ENCODE data around the gene SREBF2.

Gene SREBF2

GRCh38 chr22:41902016-41902415 is 69.1 kb downstream of the SREBF2 start:
- H3K4me3 ChIP-seq (replicated peaks; ENCODE audit: insufficient read depth, low read length), result no peak overlapping the region
- H3K27me3 ChIP-seq (ENCODE audit: insufficient read depth, poor library complexity, severe bottlenecking), result no peaks in the 10 kb centered on the region
- DNase-seq (ENCODE audit: low read depth in 1 of 2, low spot score in 1 of 2), result no peak
- no peak overlapping the region for H3K27ac ChIP-seq (replicated peaks)
- TF ChIP-seq SPI1 (IDR thresholded peaks at IDR 0.05; ENCODE audit: borderline replicate concordance, low read depth) (no peak), POLR2AphosphoS5 (IDR thresholded peaks at IDR 0.05; ENCODE audit: low read depth) (peak; percentile 54; the same call in 1 of the 2 replicates)

- H3K27me3 ChIP-seq (ENCODE audit: insufficient read depth, poor library complexity, severe bottlenecking), result no peaks in the 10 kb centered on the region
- no peak overlapping the region for H3K27ac ChIP-seq (replicated peaks)
- DNase-seq (ENCODE audit: low read depth in 1 of 2, low spot score in 1 of 2), result no peak
- no peak overlapping the region for H3K4me3 ChIP-seq (replicated peaks; ENCODE audit: insufficient read depth, low read length)
- TF ChIP-seq GABPA (IDR thresholded peaks at IDR 0.05; ENCODE audit: low read depth) (no peak), SPI1 (IDR thresholded peaks at IDR 0.05; ENCODE audit: borderline replicate concordance, low read depth) (no peak), REST (IDR thresholded peaks at IDR 0.05; ENCODE audit: insufficient replicate concordance, low read depth) (no peak), POLR2AphosphoS5 (IDR thresholded peaks at IDR 0.05; ENCODE audit: low read depth) (no peak; the same call in 1 of the 2 replicates), CTCF (IDR thresholded peaks at IDR 0.05; ENCODE audit: insufficient read depth, low read length) (no peak)
These were observed 70.1 kb downstream of the SREBF2 start for GRCh38 chr22:41902932-41903421.

GRCh38 chr22:41904450-41905410 is 71.8 kb downstream of the SREBF2 start:
- TF ChIP-seq CTCF (IDR thresholded peaks at IDR 0.05; ENCODE audit: insufficient read depth, low read length), result no peak
- no peak for TF ChIP-seq SPI1 (IDR thresholded peaks at IDR 0.05; ENCODE audit: borderline replicate concordance, low read depth)
- TF ChIP-seq REST (IDR thresholded peaks at IDR 0.05; ENCODE audit: insufficient replicate concordance, low read depth), result no peak
- TF ChIP-seq GABPA (IDR thresholded peaks at IDR 0.05; ENCODE audit: low read depth), result no peak
- no peak; the same call in 1 of the 2 replicates for TF ChIP-seq POLR2AphosphoS5 (IDR thresholded peaks at IDR 0.05; ENCODE audit: low read depth)
- peaks cover 4% of the 10 kb centered on the region for H3K27me3 ChIP-seq (ENCODE audit: insufficient read depth, poor library complexity, severe bottlenecking)

GRCh38 chr22:41905411-41906202 is 72.7 kb downstream of the SREBF2 start:
- TF ChIP-seq SPI1 (IDR thresholded peaks at IDR 0.05; ENCODE audit: borderline replicate concordance, low read depth) (no peak), GABPA (IDR thresholded peaks at IDR 0.05; ENCODE audit: low read depth) (no peak), CTCF (IDR thresholded peaks at IDR 0.05; ENCODE audit: insufficient read depth, low read length) (no peak), POLR2AphosphoS5 (IDR thresholded peaks at IDR 0.05; ENCODE audit: low read depth) (no peak; the same call in 1 of the 2 replicates), REST (IDR thresholded peaks at IDR 0.05; ENCODE audit: insufficient replicate concordance, low read depth) (no peak)
- H3K27me3 ChIP-seq (ENCODE audit: insufficient read depth, poor library complexity, severe bottlenecking), result peaks cover 6% of the 10 kb centered on the region
- no peak for DNase-seq (ENCODE audit: low read depth in 1 of 2, low spot score in 1 of 2)
- H3K4me3 ChIP-seq (replicated peaks; ENCODE audit: insufficient read depth, low read length), result no peak overlapping the region
- no peak overlapping the region for H3K27ac ChIP-seq (replicated peaks)

More at GRCh38 chr22:41904450-41905410, 71.8 kb downstream of the SREBF2 start:
- no peak for DNase-seq (ENCODE audit: low read depth in 1 of 2, low spot score in 1 of 2)
- Histone ChIP-seq H3K4me3 (replicated peaks; ENCODE audit: insufficient read depth, low read length) (no peak overlapping the region), H3K27ac (replicated peaks) (no peak overlapping the region)

All from HL-60 (cell line).